GM10266 (cell line): Measurements from ENCODE around the gene ADGRV1.

ENCODE experiments used
- DNase-seq: peaks from one replicate; pipeline ENCODE4 v3.0.0; 2012; ENCODE audit errors: extremely low spot score
- TF ChIP-seq, protein P1 (sequence below): IDR thresholded peaks from 2 replicates; pipeline ENCODE4 v1.5.1; 2012; ENCODE audit warnings: mild to moderate bottlenecking, low read depth; ENCODE audit not compliant: control insufficient read depth, insufficient read depth; ENCODE audit errors: missing control alignments

The ADGRV1 gene

DNA sequence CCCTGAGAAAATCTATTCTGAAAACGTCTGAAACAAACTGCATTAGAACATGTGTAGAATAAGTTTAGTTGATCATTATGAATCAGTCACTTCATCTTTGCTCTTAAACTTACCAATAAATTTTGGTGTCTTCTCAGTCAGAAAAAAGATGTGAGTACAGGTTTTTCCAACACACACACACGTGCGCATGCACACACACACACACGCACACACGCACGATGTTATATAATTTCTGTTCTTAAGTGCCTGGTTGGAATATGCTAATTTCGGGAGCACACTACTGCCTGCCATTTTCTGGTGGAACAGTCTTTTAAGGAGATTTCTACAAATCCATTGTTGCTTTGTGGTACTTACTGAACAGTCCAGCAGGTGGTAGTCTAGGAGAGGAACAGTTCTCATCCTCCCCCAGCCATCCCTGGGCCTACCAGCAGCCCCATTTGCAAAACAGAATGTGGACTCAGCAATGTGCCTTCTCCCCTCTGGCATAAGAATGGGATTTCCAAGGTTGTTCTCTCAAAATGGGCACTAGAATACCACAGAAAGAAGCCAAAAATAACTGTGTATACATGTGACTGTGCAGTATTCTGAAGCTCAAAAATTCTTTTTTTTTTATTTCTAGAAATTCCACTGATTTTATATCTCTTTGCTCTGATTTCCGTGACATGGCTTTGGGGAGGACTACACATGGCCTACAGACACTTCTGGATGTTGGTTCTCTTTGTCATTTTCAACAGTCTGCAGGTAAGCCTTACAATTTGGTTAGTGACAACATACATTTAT, 543.2 kb downstream of the ADGRV1 start:
- DNase-seq: peak; percentile 37
- TF ChIP-seq, protein P1, sequence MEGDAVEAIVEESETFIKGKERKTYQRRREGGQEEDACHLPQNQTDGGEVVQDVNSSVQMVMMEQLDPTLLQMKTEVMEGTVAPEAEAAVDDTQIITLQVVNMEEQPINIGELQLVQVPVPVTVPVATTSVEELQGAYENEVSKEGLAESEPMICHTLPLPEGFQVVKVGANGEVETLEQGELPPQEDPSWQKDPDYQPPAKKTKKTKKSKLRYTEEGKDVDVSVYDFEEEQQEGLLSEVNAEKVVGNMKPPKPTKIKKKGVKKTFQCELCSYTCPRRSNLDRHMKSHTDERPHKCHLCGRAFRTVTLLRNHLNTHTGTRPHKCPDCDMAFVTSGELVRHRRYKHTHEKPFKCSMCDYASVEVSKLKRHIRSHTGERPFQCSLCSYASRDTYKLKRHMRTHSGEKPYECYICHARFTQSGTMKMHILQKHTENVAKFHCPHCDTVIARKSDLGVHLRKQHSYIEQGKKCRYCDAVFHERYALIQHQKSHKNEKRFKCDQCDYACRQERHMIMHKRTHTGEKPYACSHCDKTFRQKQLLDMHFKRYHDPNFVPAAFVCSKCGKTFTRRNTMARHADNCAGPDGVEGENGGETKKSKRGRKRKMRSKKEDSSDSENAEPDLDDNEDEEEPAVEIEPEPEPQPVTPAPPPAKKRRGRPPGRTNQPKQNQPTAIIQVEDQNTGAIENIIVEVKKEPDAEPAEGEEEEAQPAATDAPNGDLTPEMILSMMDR: peak; percentile 66

DNA sequence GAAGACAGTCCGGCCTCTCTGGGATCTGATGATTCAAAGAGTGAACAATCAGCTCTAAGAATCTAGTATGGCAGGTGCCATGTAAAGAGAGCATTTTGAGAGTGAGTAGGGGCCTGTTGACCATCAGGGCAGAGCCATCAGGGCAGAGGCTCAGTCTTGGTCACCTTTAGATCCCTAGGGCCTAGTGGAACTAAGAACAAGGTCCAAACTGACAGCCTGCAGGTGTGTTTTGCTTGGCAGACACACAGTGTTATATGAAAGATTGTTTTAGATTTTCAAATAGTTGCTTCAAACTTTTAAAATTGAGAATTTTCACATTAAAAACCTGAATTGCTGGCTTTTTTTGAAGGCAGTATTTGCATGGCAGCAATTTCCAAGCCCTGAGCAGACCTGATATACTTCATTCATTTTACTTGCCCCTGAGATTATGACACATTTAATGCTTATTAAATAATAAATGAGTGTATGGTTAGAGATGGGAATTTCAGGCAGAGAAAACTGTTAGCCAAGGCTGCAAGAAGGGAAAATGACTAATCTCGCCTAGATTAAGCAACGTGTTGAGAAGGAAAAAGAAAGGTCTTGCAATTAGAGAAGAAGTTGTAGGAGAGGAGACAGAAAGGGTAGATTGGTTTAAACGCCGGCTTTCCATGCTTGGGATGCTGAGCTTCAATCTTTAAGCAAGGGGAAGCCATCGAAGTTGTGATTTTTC, 544.9 kb downstream of the ADGRV1 start:
- TF ChIP-seq, protein P1: no peak
- DNase-seq: no peak

DNA sequence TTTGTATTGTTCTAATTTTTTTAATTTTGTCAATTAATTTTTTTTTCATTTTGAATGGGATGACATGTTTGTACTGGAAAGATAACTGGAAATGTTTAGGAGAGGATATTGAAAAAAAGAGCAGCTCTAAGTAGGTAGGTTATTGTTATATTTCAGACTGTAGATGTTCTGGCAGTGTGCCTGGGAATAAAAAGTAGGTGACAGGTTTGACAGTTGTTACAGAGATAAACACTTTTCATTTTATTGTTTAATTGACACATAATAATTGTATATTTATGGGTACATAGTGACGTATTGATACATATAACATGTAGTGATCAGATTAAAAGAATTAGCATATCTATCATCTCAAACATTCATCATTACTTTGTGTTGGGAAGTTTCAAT, 545.5 kb downstream of the ADGRV1 start:
- DNase-seq: no peak
- TF ChIP-seq, protein P1: no peak

DNA sequence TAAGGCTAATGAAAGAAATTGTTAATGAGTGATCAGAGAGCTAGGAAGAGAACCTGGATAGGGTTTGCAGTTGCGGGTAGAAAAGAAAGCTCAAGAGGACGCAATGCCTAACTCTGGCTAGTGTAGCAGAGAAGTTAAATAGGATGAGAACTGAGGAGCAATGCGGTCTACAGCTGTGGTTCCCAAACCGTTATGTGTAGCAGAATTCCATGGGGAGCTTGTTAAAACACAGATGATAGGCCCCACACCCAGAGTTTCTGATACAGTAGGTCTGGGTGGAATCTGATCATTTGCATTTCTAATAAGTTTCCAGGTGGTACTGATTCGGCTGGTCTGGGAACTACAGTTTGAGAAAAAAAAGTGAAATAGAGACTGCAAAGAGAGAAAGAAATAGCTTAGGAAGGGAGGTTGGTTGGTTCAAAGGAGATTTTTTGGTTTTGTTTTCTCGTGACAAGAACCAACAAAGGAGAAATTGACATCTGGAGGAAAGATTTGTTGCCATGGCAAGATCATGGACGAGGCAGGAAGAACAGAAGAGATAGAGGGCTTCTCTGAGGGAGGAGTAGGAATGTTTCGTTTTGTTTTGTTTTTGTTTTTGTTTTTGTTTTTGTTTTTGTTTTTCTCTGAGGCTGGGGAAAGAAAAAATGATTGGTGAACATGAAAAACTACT, 548.4 kb downstream of the ADGRV1 start:
- TF ChIP-seq, protein P1: no peak
- no peak for DNase-seq

DNA sequence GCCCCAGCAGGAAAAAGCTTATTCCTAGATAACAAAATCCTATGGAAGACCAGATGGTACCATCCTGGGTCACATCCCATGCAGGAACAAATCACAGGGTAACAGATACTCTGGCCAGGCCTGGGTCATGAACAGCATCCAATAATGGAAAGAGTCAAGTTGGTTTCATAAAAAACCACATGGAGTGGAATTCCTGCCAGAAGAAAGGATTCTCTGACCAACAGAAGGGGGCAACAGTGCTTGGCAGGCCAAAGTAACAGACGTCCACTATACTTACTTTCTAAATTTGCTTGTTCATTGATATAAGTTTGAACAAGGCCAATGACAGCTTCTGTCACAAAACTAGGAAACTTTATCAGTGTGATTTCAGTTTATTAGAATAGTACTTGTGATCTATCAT, 551.0 kb downstream of the ADGRV1 start:
- DNase-seq: no peak
- TF ChIP-seq, protein P1: no peak

DNA sequence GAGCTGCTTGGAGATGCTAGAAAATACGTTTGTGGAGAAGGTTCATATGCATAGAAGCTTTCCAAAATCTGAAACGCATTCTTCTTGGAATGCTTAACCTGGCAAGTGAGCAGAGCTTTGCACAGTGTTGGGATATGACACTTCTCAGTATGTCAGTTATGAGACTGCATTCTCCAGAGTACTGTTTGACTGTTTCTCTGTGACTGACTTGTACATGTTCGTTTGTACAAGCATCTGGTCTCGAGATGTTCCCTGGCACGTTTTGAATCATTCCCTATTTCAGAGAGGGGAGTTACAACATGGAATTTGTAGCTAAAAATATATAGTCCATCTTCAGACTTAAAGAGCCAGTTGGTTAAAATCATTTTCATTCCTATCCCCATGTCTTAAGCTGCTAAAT, 552.1 kb downstream of the ADGRV1 start:
- no peak for DNase-seq

More for the DNA sequence above, 552.1 kb downstream of the ADGRV1 start:
- TF ChIP-seq, protein P1: no peak
